ENCODE data around the gene ARFRP1.
"Not testable (repeated sequence)": the region's sequence is repeated elsewhere in the genome, so short reads cannot be mapped to it uniquely, and the experiment has no call there.

The ARFRP1 gene

DNA sequence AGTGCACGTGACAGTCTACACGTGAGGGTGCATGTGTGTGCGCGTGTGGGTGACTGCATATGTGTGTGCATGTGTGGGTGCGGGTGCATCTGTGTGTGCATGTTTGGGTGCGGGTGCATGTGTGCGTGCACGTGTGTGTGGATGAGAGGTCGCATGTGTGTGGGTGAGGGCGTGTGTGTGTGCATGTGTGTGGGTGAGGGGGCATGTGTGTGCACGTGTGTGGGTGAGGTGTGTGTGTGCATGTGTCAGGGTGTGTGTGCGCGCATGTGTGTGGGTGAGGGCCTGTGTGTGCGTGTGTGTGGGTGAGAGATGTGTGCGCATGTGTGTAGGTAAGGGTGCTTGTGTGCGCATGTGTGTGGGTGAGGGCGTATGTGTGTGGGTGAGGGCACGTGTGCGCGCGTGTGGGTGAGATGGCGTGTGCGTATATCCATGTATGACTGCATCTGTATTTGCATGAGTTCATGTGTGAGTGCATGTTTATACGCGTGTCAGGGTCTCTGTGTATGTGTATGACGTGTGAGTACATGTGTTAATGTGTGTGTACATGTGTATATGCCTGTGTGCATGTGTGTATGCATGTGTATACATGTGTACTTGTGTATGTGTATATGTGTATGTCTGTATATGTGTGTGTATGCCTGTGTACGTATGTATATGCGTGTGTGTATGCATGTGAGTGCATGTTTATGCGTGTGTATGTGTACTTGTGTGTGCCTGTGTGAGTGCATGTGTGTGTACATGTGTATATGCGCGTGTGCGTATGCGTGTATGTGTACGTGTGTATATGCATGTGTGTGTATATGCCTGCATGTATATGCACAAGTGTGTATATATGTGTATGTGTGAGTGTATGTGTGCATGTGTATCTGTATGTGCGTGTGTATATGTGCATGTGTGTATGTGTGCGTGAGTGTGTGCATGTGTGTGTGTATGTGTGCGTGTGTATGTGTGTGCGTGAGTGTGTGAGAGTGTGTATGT lies 24.6 kb upstream of the ARFRP1 start:
- DNase-seq (ENCODE audit: low read depth, low spot score) = no peak

DNA sequence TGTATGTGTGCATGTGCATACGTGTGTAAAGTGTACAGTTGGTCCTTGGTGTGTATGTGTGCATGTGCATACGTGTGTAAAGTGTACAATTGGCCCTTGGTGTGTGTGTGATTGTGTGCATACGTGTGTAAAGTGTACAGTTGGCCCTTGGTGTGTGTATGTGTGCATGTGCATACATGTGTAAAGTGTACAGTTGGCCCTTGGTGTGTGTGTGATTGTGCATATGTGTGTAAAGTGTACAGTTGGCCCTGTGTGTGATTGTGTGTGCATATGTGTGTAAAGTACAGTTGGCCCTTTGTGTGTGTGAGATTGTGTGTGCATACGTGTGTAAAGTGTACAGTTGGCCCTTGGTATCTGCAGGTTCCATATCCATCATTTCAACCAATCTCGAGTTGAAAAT lies 23.6 kb upstream of the ARFRP1 start:
- no peak for DNase-seq (ENCODE audit: low read depth, low spot score)

DNA sequence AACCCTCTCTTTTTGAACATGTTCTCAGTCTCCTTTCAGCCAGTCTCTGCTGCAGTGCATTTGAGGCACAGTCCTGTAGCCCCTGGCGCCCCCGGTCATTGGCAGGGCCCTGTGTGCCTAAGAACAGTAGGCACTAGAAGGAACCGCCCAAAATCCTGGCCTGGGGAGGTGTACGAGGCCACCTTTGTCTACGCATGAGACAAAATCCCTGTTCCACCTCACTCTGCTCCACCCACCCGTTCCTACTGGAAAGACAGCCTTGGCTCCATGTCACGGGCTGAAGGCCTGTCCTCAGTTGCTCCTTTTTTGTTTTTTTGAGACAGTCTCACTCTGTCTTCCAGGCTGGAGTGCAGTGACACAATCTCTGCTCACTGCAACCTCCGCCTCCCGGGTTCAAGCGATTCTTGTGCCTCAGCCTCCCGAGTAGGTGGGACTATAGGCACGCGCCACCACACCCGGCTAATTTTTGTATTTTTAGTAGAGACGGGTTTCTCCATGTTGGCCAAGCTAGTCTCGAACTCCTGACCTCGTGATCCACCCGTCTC lies 22.5 kb upstream of the ARFRP1 start:
- DNase-seq (ENCODE audit: low read depth, low spot score) = not testable (repeated sequence)

DNA sequence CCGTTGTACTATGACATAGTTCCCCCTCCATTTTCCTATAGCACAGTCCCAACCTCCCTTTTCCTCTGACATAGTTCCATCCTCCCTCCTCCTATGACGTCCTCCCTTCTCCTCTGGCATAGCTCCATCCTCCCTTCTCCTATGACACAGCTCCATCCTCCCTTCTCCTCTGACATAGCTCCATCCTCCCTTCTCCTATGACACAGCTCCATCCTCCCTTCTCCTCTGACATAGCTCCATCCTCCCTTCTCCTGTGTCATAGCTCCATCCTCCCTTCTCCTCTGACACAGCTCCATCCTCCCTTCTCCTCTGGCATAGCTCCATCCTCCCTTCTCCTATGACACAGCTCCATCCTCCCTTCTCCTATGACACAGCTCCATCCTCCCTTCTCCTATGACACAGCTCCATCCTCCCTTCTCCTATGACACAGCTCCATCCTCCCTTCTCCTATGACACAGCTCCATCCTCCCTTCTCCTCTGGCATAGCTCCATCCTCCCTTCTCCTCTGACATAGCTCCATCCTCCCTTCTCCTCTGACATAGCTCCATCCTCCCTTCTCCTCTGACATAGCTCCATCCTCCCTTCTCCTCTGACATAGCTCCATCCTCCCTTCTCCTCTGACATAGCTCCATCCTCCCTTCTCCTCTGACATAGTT lies 15.3 kb upstream of the ARFRP1 start:
- DNase-seq (ENCODE audit: low read depth, low spot score) = not testable (repeated sequence)

DNA sequence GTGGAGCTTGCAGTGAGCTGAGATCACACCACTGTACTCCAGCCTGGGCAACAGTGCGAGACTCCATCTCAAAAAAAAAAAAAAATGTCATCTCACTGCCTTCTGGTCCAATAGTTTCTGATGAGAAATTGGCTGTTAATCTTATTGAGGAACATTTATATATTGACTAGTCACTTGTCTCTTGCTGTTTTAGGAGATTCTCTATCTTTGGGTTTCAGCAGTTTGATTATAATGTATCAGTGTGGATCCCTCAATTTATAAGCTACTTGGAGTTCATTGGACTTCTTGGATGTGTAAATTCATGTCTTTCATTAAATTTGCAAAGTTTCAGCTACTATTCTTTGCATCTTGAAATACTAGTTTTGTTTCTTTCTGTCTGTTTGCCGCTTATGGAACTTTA lies 11.2 kb upstream of the ARFRP1 start:
- no peak for DNase-seq (ENCODE audit: low read depth, low spot score)

DNA sequence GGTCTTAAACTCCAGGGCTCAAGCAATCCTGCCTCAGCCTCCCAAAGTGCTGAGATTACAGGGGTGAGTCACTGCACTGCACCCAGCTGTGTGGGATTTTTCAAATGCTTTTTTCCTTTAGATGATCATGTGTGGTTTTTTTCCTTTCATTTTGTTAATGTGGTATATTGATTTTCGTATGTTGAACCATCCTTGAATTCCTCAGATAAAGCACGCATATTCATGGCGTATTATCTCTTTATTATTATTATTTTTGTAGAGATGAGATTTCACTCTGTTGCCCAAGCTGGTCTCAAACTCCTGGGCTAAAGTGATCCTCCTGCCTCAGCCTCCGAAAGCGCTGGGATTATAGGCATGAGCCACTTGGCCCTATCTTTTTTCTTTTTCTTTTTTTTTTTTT lies 7.1 kb upstream of the ARFRP1 start:
- DNase-seq (ENCODE audit: low read depth, low spot score) = no peak

DNA sequence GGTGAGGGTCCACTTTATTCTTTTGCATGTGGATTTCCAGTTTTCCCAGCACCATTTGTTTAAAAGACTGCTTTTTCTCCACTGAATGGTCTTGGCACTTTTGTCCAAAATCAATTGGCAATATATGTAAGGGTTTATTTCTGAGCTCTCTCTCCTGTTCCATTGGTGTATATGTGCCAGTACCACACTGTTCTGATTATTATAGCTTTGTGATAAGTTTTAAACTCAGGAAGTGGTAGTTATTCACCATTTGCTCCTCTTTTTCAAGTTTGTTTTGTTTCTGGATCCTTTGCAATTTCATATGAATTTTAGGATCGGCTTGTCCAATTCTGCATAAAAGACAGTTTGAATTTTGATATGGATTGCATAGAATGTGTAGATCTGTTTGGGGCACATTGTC lies 4.4 kb upstream of the ARFRP1 start:
- DNase-seq (ENCODE audit: low read depth, low spot score) = no peak

DNA sequence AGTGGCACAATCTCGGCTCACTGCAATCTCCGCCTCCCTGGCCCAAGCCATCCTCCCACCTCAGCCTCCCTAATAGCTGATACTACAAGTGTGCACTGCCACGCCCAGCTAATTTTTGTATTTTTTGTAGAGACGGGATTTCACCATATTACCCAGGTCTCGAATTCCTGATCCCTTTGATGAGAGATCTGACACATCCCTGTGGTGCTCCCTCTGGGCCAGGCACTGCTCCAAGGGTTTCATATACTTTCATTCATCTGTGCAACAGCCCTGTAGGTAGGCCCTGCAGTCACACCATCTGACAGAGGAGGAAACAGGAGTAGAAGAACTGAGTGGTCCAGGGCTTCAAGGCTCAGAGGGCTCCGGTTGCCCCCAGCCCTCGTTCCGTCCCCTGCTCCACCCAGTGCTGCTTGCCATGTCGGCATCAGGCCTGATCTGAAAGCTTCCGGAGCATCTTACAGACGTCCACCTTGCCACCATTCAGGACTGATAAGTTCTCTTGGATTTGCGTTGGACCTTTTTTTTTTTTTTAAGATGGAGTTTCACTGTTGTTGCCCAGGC lies 3.4 kb upstream of the ARFRP1 start:
- DNase-seq (ENCODE audit: low read depth, low spot score) = no peak

DNA sequence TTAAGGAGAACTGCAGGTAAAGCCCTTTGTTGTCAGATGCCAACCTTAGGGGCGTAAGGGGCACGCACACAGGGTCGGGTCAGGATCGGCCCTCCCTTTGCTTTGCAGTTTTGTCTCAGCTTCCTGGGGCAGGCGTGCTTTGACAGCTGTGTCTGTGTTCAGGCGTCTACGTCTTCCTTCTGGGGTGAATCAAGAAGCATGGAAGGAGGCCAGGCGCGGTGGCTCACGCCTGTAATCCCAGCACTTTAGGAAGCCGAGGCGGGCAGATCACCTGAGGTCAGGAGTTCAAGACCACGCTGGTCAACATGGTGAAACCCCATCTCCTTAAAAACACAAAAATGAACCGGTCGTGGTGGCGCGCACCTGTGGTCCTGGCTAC lies 1.4 kb upstream of the ARFRP1 start:
- DNase-seq (ENCODE audit: low read depth, low spot score) = no peak

DNA sequence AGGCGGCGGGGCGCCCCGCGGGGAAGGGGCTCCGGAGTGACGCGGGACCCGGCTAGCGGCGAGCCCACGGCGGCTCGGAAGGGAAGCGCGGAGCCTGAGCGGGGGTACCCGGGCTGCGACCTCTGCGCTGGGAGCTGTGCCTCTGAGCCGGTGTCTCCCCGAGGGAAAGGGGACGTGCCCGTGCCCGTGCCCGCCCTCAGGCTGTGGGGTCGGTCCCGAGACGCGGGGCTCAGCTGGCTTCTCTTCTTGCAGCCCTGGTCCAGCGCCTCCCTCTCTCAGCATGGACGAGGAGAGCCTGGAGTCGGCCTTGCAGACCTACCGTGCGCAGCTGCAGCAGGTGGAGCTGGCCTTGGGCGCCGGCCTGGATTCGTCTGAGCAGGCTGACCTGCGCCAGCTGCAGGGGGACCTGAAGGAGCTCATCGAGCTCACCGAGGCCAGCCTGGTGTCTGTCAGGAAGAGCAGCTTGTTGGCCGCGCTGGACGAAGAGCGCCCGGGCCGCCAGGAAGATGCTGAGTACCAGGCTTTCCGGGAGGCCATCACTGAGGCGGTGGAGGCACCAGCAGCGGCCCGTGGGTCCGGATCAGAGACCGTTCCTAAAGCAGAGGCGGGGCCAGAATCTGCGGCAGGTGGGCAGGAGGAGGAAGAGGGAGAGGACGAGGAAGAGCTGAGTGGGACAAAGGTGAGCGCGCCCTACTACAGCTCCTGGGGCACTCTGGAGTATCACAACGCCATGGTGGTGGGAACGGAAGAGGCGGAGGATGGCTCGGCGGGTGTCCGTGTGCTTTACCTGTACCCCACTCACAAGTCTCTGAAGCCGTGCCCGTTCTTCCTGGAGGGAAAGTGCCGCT lies 749 bp upstream of the ARFRP1 start:
- peak; percentile 30 for DNase-seq (ENCODE audit: low read depth, low spot score)

DNA sequence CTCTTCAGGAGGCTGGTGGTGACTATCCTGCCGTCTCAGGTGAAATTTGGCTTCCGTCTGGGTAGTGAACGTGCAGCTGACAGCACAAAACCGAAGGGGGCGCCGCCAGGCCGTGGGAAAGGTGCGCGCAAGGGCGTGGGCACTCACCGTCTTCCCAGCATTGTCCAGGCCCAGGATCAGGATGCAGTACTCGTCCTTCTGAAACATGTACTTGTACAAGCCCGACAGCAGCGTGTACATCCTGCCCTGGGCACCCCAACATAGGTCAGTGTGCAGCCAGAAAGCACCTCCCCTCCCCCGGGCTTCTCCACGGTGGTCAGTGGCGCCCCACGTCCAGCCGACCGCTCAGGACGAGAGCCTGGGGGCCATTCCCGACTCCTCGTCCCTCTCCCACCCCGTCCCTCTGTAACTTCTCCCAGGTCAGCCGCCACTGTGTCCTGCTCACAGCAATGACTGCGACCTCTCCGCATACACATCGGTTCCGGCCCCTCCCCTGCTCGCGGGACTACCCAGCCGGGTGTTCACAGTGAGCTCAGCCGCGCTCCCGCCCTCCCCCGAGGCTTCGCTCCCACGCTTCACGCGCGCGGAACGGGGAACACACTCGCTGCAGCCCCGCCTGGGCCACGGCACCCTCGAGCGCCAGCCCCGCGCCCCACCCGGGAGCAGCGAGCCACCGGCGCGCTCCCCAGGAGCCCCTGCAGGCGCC lies 771 bp downstream of the ARFRP1 start:
- DNase-seq (ENCODE audit: low read depth, low spot score) = peak; percentile 60

DNA sequence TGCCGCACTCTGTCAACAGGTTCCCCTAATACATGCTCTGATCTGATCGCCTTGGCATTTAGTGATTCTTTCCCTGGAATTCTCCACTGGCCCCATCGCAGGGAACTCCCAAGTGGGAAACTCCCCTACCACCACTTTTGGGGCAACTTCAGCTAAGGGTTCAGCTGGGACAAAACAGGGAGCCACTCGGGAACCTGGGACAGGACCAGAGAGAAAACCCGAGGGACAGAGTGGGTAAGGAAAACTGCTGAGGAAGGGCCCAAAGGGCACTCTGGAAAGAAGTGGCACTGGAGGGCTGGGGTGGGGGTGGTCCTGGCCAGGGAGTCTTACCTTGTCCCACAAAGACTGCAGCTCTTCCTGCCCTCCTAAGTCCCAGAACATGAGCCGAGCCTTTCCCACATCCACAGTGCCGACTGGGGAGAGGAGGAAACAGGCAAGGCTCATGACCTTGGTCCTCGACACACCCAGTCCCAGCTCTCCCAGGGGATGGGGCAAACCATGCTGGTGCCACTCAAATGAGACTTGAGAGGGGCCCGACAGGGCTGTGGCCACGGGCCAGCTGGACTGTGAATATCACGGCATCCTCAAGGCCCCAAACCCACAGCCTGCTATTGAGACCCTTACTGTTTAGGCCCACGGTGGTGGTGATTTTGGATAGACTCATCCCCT lies 1.6 kb downstream of the ARFRP1 start:
- no peak for DNase-seq (ENCODE audit: low read depth, low spot score)

DNA sequence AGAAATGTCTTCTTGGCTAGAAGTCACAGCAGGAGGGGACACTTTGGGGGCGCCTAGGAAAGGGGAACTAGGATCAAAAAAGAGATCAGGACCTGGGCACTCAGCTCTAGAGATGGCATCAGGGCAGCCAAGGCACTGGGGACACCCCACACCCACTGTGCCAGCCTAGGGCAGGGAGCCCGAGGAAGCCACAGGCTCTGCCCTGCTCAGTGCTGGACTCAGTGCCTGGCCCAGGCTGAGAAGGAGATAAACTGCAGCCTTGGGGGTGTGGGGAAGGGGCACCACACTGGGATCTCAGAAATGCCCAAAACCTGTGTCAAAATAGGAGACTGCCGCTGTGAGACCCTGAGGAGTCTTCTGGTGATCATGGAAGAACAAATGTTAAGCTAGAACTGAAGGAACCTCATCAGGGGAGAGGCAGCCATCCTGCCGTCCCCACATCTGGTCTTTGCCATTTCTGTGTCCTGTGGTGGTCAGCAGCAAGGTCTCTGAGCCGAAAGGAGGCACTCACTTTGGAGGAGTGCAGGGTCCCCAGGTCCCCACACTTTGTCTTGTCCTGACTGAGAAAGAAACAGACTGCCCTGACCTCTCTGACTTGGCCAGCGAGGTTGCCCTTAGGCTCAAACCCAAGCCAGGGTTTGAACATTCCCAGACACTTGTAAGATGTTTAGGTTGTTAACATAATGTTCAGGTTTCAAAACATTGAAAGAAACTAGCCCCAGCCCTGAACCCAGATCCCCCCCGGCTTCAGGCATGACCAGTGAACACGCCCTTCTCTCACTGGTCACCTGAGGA lies 2.3 kb downstream of the ARFRP1 start:
- DNase-seq (ENCODE audit: low read depth, low spot score) = no peak

DNA sequence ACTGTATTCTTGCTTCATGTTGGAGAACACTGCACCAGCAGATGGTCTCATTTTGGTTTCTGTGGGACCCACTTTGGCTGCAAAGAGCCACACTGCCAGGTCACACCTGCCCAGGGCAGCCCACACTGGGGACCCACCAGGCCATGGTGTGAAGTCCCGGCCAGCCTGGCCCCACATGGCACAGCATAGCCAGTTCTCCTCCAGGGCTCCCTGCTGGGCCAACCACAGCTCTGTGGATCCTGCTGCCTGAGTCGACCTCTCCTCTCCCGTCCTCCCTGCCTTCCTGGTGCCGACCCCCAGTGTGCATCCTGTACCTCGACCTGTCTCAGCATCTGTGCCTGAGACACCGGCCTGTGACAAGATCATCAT lies 3.0 kb downstream of the ARFRP1 start:
- peak; percentile 1 for DNase-seq (ENCODE audit: low read depth, low spot score)

DNA sequence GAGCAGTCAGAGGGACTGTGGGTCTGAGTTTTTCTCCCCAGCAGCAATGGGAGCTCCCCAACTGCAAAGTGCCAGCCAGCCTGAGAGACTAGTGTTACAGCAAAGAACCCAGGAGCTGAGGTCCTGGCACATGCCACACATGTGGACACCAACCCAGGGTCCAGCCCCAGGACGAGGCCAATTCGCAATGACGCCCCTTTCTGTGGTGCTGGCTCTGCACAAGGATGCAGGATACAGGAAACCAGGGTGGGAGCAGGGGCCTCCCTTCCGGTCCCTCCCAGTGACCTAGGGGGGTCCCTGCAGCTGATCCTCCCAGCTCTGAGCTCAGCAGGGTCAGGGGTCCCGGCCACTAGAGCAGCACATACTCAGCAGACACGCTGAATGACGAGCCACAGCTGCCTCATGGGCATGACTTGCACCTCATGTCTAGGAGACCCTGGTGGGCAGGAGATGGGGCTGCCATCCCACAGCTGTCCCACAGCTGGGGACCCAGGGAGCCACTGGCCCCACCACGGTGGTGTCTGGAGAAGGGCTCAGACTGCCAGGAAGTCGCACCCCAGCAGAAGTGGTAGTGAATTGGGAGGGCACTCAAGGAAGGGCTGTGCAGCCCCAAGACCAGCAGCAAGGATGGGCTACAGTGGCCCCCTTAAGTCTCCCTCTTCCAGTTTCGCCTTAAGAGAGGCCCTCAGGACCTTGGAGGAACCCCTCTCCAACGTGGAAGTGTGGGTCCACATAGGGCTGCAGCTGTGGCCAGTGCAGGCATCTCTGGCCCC lies 3.6 kb downstream of the ARFRP1 start:
- no peak for DNase-seq (ENCODE audit: low read depth, low spot score)

DNA sequence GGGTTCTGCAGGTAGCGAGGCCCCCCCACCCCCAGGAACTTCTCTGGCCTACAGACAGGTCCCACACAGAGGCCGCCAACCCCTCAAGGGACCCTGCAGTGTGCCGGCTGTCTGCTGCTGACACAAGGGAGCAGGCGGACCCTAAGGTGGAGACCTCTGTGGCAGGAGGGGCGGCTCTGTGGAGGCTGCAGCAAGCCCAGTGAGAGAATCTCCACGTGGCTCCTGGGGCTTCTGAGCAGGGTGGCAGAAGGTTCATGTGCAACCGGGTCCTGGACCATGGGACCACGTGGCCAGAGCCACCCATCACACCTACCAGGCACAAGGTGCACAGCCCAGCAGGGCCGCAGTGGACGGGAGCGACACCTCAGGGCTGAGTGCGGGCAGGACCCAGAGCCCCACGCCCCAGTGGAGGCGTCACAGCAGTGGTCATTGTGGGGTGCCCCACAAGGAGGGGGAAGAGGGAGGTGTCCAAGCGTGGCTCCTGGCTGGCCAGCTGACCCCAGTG lies 4.3 kb downstream of the ARFRP1 start:
- no peak for DNase-seq (ENCODE audit: low read depth, low spot score)

DNA sequence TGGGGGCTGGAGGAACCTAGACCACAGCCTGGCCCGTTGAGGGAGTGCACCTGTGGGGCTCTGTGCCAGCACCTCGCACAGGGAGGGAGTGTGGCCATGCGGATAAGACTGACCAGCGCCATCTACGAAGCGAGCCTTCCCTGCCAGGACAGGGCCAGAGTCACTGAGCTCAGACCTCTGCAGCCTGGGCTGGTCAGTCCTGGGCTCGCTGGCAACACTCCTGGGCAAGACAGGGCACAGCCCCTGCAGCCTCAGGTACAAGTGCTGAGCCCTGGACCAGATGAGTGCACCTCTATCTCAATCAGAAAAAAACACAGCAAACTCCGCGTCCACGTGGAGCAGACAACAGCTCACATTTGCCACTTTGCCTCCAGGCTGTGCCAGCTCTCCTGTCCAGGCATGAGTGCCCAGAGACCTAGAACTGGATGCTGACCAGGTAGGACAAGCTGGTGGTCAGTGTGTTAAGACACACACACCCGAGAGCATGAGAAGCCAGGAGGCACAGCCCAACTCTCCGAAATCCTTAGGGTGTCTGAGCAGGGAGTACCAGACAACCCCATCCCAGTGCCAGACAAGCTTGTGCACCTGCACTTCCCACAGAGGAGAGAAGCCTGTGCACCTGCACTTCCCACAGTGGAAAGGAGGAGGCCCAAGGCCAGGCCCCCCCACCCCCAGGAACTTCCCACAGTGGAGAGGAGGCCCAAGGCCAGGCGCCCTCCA lies 4.9 kb downstream of the ARFRP1 start:
- peak; percentile 3 for DNase-seq (ENCODE audit: low read depth, low spot score)

Measured in astrocyte of the hippocampus (primary cell).